Measurements from ENCODE around the gene FGF16.
"Not testable (repeated sequence)": the region's sequence is repeated elsewhere in the genome, so short reads cannot be mapped to it uniquely, and the experiment has no call there.

The FGF16 gene

GRCh38 chrX:77447653-77448569, 722 bp downstream of the FGF16 start:
- no peak for DNase-seq

- peak in 1 of 3 experiments; percentile 14 for DNase-seq
Observed at GRCh38 chrX:77450415-77450814, 3.2 kb downstream of the FGF16 start.

GRCh38 chrX:77450996-77451395, 3.8 kb downstream of the FGF16 start:
- DNase-seq = no peak

GRCh38 chrX:77453190-77453589, 6.0 kb downstream of the FGF16 start:
- DNase-seq = no peak

GRCh38 chrX:77455437-77455836, 8.2 kb downstream of the FGF16 start:
- no peak for DNase-seq

GRCh38 chrX:77484045-77484444, 36.9 kb downstream of the FGF16 start:
- DNase-seq = no peak

- DNase-seq = peak; percentile 5 to 88 (median 69)
Observed at GRCh38 chrX:77493677-77494553, 46.7 kb downstream of the FGF16 start.

GRCh38 chrX:77500164-77500563, 53.0 kb downstream of the FGF16 start:
- not testable (repeated sequence) for DNase-seq

- peak in 2 of 3 experiments; percentile 19 to 62 for DNase-seq
Observed at GRCh38 chrX:77502951-77503525, 55.8 kb downstream of the FGF16 start.

- no peak for DNase-seq
Observed at GRCh38 chrX:77505227-77505626, 58.0 kb downstream of the FGF16 start.
